Limb (tissue), 2 donors: ENCODE measurements around the gene LIPM.
"Not testable (repeated sequence)": the region's sequence is repeated elsewhere in the genome, so short reads cannot be mapped to it uniquely, and the experiment has no call there.

ENCODE experiments used
- DNase-seq, 2 donors: peaks; one replicate each; pipeline ENCODE4 v3.0.0-alpha.2; 2016; ENCODE audit errors: extremely low spot score in 2 of 2

Gene LIPM

GRCh38 chr10:88837632-88838031 is 35.1 kb downstream of the LIPM start:
- not testable (repeated sequence) for DNase-seq

GRCh38 chr10:88838766-88839350 is 36.3 kb downstream of the LIPM start:
- DNase-seq = no peak

GRCh38 chr10:88840104-88840503 is 37.6 kb downstream of the LIPM start:
- DNase-seq = no peak

GRCh38 chr10:88840881-88841280 is 38.4 kb downstream of the LIPM start:
- no peak for DNase-seq

- no peak for DNase-seq
Observed at GRCh38 chr10:88841316-88842111, 39.0 kb downstream of the LIPM start.

GRCh38 chr10:88843171-88843570 is 40.6 kb downstream of the LIPM start:
- DNase-seq = no peak

GRCh38 chr10:88848499-88848898 is 46.0 kb downstream of the LIPM start:
- no peak for DNase-seq

GRCh38 chr10:88849234-88849633 is 46.7 kb downstream of the LIPM start:
- DNase-seq = no peak

- no peak for DNase-seq
Observed at GRCh38 chr10:88850712-88851111, 48.2 kb downstream of the LIPM start.

GRCh38 chr10:88851706-88852105 is 49.2 kb downstream of the LIPM start, which contains the start of gene ANKRD22:
Gene ANKRD22, minus strand, starts transcription at chr10:88851844. Its CDS starts 237 bp downstream, at chr10:88851607.
- DNase-seq = no peak

GRCh38 chr10:88852327-88852726 is 49.8 kb downstream of the LIPM start:
- DNase-seq = no peak

GRCh38 chr10:88853155-88853881 is 50.8 kb downstream of the LIPM start:
- no peak for DNase-seq

GRCh38 chr10:88854684-88855083 is 52.2 kb downstream of the LIPM start:
- no peak for DNase-seq

GRCh38 chr10:88857831-88858230 is 55.3 kb downstream of the LIPM start:
- no peak for DNase-seq

GRCh38 chr10:88858491-88858890 is 56.0 kb downstream of the LIPM start:
- no peak for DNase-seq

GRCh38 chr10:88861036-88861435 is 58.5 kb downstream of the LIPM start:
- DNase-seq = no peak

- no peak for DNase-seq
Observed at GRCh38 chr10:88865281-88865876, 62.8 kb downstream of the LIPM start.

- no peak for DNase-seq
Observed at GRCh38 chr10:88866454-88866853, 63.9 kb downstream of the LIPM start.

- no peak for DNase-seq
Observed at GRCh38 chr10:88870089-88870488, 67.6 kb downstream of the LIPM start.
